Esophagus muscularis mucosa (tissue), 4 donors: ENCODE data around the gene SPATA1. TPM values are rescaled to one million over a fixed set of nuclear protein-coding genes. Genes with fewer than 3 reads are reported as not detected.

Experiments used
- DNase-seq: peaks from one replicate; pipeline ENCODE4 v3.0.0-alpha.2; 2017; ENCODE audit errors: extremely low spot score
- H3K27ac ChIP-seq, 4 donors: fragments of 200-600 bp; sonication (generic); replicated peaks in 1 of 4; 1 replicate in 3 of 4; 2 replicates in 1 of 4; pipeline ENCODE4 v1.5.1; 2016 to 2019; ENCODE audit warnings: mild to moderate bottlenecking in 1 of 4
- H3K27me3 ChIP-seq, 4 donors: fragments of 200-600 bp; sonication (generic); one replicate each; pipeline versions ENCODE4 v1.5.1 to v1.6.0; 2016 to 2019
- H3K36me3 ChIP-seq, 4 donors: fragments of 200-600 bp; sonication (generic); one replicate each; pipeline ENCODE4 v1.5.1; 2016 to 2019
- H3K4me1 ChIP-seq, 4 donors: fragments of 200-600 bp; sonication (generic); one replicate each; pipeline ENCODE4 v1.5.1; 2016 to 2019
- H3K4me3 ChIP-seq, 4 donors: fragments of 200-600 bp; sonication (generic); 1 replicate in 2 of 4; 2 replicates in 2 of 4; pipeline ENCODE4 v1.5.1; 2016 to 2019; ENCODE audit warnings: mild to moderate bottlenecking in 4 of 4, moderate library complexity in 1 of 4
- H3K9me3 ChIP-seq, 4 donors: fragments of 200-600 bp; sonication (generic); 1 replicate in 3 of 4; 2 replicates in 1 of 4; pipeline ENCODE4 v1.5.1; 2016 to 2019
- CTCF ChIP-seq, 3 experiments: fragments of 200-600 bp in 2 of 3; fragments of 450-650 bp in 1 of 3; sonication (generic) in 2 of 3; IDR thresholded peaks; one replicate each; pipeline ENCODE4 v1.5.1; 2017 to 2019; ENCODE audit warnings: antibody characterized with exemption in 3 of 3, mild to moderate bottlenecking in 2 of 3, moderate library complexity in 1 of 3
- EP300 ChIP-seq: sonication (generic); formaldehyde crosslinking; IDR thresholded peaks from one replicate; pipeline ENCODE4 v1.6.1; 2017; ENCODE audit warnings: antibody characterized with exemption
- POLR2A ChIP-seq: fragments of 450-650 bp; IDR thresholded peaks from one replicate; pipeline ENCODE4 v1.6.1; 2017; ENCODE audit warnings: antibody characterized with exemption, moderate library complexity, mild to moderate bottlenecking, low read depth
- POLR2AphosphoS5 ChIP-seq, 2 donors: sonication (generic); formaldehyde crosslinking; IDR thresholded peaks; one replicate each; pipeline ENCODE4 v1.6.1; 2017; ENCODE audit warnings: antibody characterized with exemption in 2 of 2
- WGBS: methylation state at CpG from one replicate; pipeline ENCODE4 v1.1.5; 2018; 5-methylcytosine and 5-hydroxymethylcytosine counted together
- intact Hi-C: fragments of 100-400 bp; cut with DNase I; formaldehyde crosslinking; loops from one replicate; pipeline ENCODE4 v1.15.1; 2023
- total RNA-seq, 4 donors: library from RNA; depleted of rRNA; stranded (reverse); fragments of >200 nt; gene quantifications; one replicate each; pipeline versions ENCODE4 v1.1.0 to v1.2.1, GENCODE V29; 2016

Gene SPATA1
- total RNA-seq, 4 donors from 2014 or later, result 0.19 to 2.7 (median 0.42) TPM; not detected in 1

- no peaks in the 10 kb centered on the region for H3K9me3 ChIP-seq
- DNase-seq, result no peak
- no peaks in the 10 kb centered on the region for H3K4me1 ChIP-seq
- TF ChIP-seq POLR2A (no peak), CTCF (IDR thresholded peaks at IDR 0.05) (no peak)
- intact Hi-C loops, result no loop called here
- no peak overlapping the region for H3K4me3 ChIP-seq
- peaks cover 0 to 23% (median 4%) of the 10 kb centered on the region in 4 donors for H3K36me3 ChIP-seq
- WGBS, result 45% methylated on average over 1 of the region's 1 CpG
- H3K27me3 ChIP-seq, result no peaks in the 10 kb centered on the region
- H3K27ac ChIP-seq, result no peak overlapping the region
Measured at GRCh38 chr1:84540759-84541158, 34.6 kb downstream of the SPATA1 start.

- H3K4me3 ChIP-seq, result no peak overlapping the region
- no peaks in the 10 kb centered on the region for H3K27me3 ChIP-seq
- DNase-seq, result no peak
- 99% methylated on average over 4 of the region's 4 CpGs for WGBS
- H3K36me3 ChIP-seq, result peaks cover 0 to 23% (median 4%) of the 10 kb centered on the region in 4 donors
- intact Hi-C loops, result no loop called here
- H3K4me1 ChIP-seq, result no peaks in the 10 kb centered on the region
- no peaks in the 10 kb centered on the region for H3K9me3 ChIP-seq
- TF ChIP-seq POLR2AphosphoS5 (IDR thresholded peaks at IDR 0.05) (no peak), POLR2A (no peak), EP300 (no peak), CTCF (IDR thresholded peaks at IDR 0.05) (peak in 1 of 3 experiments; percentile 13)
- H3K27ac ChIP-seq, result no peak overlapping the region
Measured at GRCh38 chr1:84541679-84542078, 35.5 kb downstream of the SPATA1 start.

DNA sequence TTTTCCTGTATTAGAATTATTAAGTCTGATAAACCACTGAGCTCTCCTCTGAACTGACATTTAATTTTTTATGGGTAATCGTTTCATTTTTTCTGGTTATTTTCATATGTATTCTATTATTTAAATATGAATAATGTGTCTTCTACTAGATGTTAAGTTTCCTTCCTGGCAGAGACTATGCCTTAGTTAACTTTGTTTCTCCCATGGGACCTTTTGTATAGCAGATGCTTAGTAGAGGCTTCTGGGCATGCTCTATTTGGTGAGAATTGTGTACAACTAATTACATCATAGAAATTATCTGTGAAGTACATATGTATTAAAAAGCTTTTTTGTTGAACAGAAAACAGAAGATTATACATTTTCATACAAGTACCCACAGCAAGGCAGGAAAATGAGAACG is 44.6 kb downstream of the SPATA1 start:
- no peaks in the 10 kb centered on the region for H3K4me1 ChIP-seq
- TF ChIP-seq CTCF (IDR thresholded peaks at IDR 0.05) (no peak), POLR2AphosphoS5 (IDR thresholded peaks at IDR 0.05) (no peak), EP300 (no peak), POLR2A (no peak)
- no peaks in the 10 kb centered on the region for H3K9me3 ChIP-seq
- no peaks in the 10 kb centered on the region for H3K27me3 ChIP-seq
- no peak for DNase-seq
- no peak overlapping the region for H3K27ac ChIP-seq
- intact Hi-C loops, result no loop called here
- peaks cover 0 to 11% (median 9%) of the 10 kb centered on the region in 4 donors for H3K36me3 ChIP-seq
- no peak overlapping the region for H3K4me3 ChIP-seq
- 82% methylated on average over 2 of the region's 2 CpGs for WGBS

DNA sequence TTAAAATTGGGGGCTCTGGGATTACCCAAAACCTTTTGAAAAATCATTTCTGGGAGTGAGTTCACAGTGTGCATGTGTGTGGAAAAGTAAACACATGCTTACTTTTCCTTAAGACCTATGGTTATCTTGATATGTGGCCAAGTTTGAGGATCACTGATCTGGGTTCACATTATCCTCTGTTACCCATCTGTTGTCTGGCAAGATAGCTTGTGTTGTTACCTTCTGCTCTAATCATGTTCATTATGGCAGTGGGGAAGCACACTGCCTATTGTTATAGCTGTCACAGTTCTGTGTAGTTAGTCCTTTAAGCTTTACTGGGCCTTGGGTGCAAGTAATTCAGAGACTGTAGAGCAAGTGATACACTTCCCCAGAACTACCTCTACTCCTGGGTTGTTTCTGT is 63.0 kb downstream of the SPATA1 start:
- H3K27ac ChIP-seq, result no peak overlapping the region
- TF ChIP-seq EP300 (no peak), CTCF (IDR thresholded peaks at IDR 0.05) (no peak)
- peaks cover 0 to 34% (median 12%) of the 10 kb centered on the region in 4 donors for H3K36me3 ChIP-seq
- no peak overlapping the region for H3K4me3 ChIP-seq
- intact Hi-C loops, result no loop called here
- no peak for DNase-seq
- no peaks in the 10 kb centered on the region for H3K9me3 ChIP-seq
- peaks cover 9 to 21% (median 15%) of the 10 kb centered on the region in 4 donors for H3K4me1 ChIP-seq
- no peaks in the 10 kb centered on the region for H3K27me3 ChIP-seq

DNA sequence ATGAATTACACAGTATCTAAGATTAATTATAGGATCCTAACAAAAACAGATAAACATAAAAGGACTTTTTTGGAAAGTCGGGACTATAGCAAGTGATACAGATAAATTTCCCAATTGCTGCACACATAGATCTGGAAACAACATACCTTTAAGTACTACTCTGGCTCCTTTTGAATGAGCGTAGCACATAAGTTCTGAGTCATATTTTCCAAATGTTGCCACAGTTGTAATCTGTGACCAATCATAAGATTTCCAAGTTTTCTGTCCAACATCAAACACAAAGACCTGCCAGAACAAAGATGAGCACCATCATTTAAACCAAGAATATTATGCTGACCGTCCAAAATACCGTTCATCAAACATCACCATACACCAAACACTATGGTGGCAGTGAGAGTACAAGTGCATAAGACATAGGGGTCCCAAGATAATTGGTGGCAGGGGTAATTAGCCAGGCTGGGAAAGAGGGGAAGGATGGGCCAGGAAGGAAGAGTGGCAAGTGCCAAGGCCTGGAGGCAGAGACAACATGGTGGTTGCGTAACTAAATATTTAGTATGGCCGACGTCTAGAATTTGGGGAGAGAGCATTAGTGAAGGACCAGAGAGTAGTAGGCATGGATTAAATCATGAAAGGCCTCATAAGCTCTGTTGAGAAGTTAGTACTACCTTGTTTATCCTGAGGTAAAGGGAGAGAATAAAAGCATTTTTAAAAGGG is 64.4 kb downstream of the SPATA1 start:
- intact Hi-C loops, result loop anchor here (5.0 kb wide), 1 partner anchor 63 kb away; the partner anchor contains the start of genes GNG5 and SPATA1

More for the DNA sequence above, 64.4 kb downstream of the SPATA1 start:
- TF ChIP-seq POLR2AphosphoS5 (IDR thresholded peaks at IDR 0.05), result no peak
- no peak for TF ChIP-seq POLR2A
- no peak for TF ChIP-seq CTCF (IDR thresholded peaks at IDR 0.05)
- no peak for TF ChIP-seq EP300
- H3K27me3 ChIP-seq, result no peaks in the 10 kb centered on the region
- H3K27ac ChIP-seq, result no peak overlapping the region
- no peak for DNase-seq
- no peak overlapping the region for H3K4me3 ChIP-seq
- H3K9me3 ChIP-seq, result no peaks in the 10 kb centered on the region
- WGBS, result 86% methylated on average over 7 of the region's 7 CpGs
- H3K36me3 ChIP-seq, result peaks cover 0 to 23% (median 4%) of the 10 kb centered on the region in 4 donors
- H3K4me1 ChIP-seq, result peaks cover 15 to 26% (median 21%) of the 10 kb centered on the region in 4 donors
